Muscle of leg (tissue), 11 donors: ENCODE results near the gene SEC11C. TPM values are rescaled to one million over a fixed set of nuclear protein-coding genes. Genes with fewer than 3 reads are reported as not detected.
"Not testable (repeated sequence)": the region's sequence is repeated elsewhere in the genome, so short reads cannot be mapped to it uniquely, and the experiment has no call there.

Experiments
- DNase-seq: peaks from one replicate; pipeline ENCODE4 v3.0.0; 2013
- H3K27ac ChIP-seq: one replicate; pipeline ENCODE4 v1.5.1; 2013; ENCODE audit warnings: mild to moderate bottlenecking, low read length, control low read depth
- H3K27me3 ChIP-seq: one replicate; pipeline ENCODE4 v1.6.1; 2013; ENCODE audit warnings: low read length; ENCODE audit not compliant: control insufficient read depth, insufficient read depth
- H3K36me3 ChIP-seq: one replicate; pipeline ENCODE4 v1.6.1; 2013; ENCODE audit warnings: low read length; ENCODE audit not compliant: control insufficient read depth, insufficient read depth
- H3K4me1 ChIP-seq: one replicate; pipeline ENCODE4 v1.6.1; 2013; ENCODE audit warnings: low read length; ENCODE audit not compliant: control insufficient read depth, insufficient read depth
- H3K4me3 ChIP-seq: one replicate; pipeline ENCODE4 v1.5.1; 2013; ENCODE audit warnings: low read length, control low read depth
- H3K9me3 ChIP-seq: replicated peaks from 2 replicates; pipeline ENCODE4 v1.6.1; 2013; ENCODE audit warnings: low read depth, low read length; ENCODE audit not compliant: control insufficient read depth
- whole genome bisulfite sequencing: methylation state at CpG from one replicate; pipeline ENCODE4 v1.1.5; 2013; ENCODE audit warnings: missing lambda C conversion rate; ENCODE audit not compliant: insufficient coverage; 5-methylcytosine and 5-hydroxymethylcytosine counted together
- polyA plus RNA-seq, 8 donors: library from polyadenylated mRNA; unstranded; fragments of 120-200 nt; gene quantifications; one replicate each; pipeline versions ENCODE4 v1.2.1 to v1.2.3, GENCODE V29; 2013; ENCODE audit warnings: inconsistent platforms in 1 of 8, low replicate concordance in 1 of 8; ENCODE audit not compliant: insufficient read length in 8 of 8, insufficient read depth in 1 of 8
- total RNA-seq: library from RNA; stranded (reverse); fragments of 120-200 nt; gene quantifications from one replicate; pipeline ENCODE4 v1.2.4, GENCODE V29; 2013

The SEC11C gene
- total and polyA plus RNA-seq, 9 donors: 8.2 to 11.5 (median 9.4) TPM

DNA sequence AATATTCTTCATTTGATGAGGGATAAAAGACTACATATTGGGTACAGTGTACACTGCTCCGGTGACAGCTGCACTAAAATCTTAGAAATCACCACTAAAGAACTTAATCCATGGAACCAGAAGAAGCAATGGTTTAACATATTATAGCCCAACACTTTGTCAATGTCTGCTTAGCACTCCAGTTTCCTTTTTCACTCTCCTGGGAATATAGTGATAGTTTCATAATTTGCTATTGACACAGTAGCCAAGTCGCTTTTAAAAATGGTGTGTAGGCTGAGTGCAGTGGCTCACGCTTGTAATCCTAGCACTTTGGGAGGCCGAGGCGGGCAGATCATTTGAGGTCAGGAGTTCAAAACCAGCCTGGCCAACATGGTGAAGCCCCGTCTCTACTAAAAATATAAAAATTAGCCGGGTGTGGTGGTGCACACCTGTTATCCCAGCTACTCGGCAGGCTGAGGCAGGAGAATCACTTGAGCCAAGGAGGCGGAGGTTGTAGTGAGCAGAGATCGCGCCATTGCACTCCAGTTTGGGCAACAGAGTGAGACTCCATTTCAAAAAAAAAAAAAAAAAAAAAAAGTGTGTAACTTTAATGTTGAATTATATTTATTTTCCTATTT, 3.2 kb downstream of the SEC11C start:
- H3K36me3 ChIP-seq, DNase-seq, H3K4me1 ChIP-seq, H3K9me3 ChIP-seq, H3K4me3 ChIP-seq, H3K27me3 ChIP-seq, H3K27ac ChIP-seq: not testable (repeated sequence)
- 60% methylated on average over 3 of the region's 11 CpGs for WGBS

DNA sequence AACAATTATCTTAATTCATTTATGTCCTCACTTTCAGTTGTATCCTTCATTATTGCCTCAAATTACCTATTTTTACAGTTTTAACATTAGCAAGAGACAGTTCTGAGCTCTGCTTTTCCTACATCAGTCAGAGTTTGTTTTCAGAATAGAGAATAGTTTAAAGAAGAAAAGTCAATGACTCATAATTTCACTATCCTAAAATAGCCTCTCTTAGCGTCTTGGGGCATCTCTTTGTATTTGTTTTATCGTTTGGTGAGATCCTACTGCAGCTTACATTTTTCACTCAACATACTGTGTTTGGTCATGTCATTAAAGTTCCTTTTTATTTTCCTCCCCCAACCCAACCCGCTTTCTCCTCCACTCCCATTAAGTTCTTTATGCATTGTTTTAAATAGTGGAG, 3.8 kb downstream of the SEC11C start:
- no peaks in the 10 kb centered on the region for H3K36me3 ChIP-seq
- no peak overlapping the region for H3K4me3 ChIP-seq
- WGBS: no CpG with 5 or more reads among the region's 3 CpGs
- DNase-seq: no peak
- H3K27ac ChIP-seq: no peak overlapping the region
- H3K27me3 ChIP-seq: peaks cover 3% of the 10 kb centered on the region
- H3K4me1 ChIP-seq: peaks cover 6% of the 10 kb centered on the region
- no peaks in the 10 kb centered on the region for H3K9me3 ChIP-seq

DNA sequence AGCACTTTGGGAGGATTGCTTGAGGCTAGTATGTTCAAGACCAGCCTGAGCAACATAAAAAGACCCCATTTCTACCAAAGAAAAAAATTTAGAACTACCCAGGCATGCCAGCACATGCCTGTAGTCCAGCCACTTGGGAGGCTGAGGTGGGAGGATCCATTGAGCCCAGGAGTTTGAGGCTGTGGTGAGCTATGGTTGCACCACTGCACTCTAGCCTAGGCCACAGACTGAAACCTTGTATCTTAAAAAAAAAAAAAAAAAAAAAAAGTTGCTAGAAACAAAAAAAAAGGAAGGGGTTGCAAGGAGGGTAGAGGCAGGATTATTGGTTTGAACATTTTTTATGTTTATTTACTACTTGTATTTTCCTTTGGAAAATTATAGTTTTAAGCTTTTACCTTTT, 4.8 kb downstream of the SEC11C start:
- Histone ChIP-seq H3K27ac (no peak overlapping the region), H3K9me3 (no peaks in the 10 kb centered on the region), H3K27me3 (peaks cover 2% of the 10 kb centered on the region), H3K36me3 (no peaks in the 10 kb centered on the region), H3K4me3 (no peak overlapping the region), H3K4me1 (peaks cover 6% of the 10 kb centered on the region)
- no peak for DNase-seq

DNA sequence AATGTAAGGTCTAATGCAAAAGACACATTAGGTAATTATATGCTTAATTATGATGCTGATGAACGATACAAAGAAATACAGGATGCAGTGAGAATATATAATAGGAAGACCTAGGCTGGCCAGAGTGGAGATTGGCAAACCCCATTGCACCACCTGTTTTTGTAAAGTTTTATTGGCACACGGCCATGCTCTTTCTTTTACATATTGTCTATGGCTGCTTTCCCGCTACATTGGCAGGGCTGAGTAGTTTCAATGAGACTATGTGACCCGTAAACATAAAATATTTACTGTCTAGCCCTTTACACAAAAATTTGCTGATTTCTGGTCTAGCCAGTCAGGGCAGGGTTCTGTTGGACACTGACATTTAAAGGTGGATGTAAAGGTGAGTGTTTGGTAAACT, 5.4 kb downstream of the SEC11C start:
- H3K27me3 ChIP-seq: no peaks in the 10 kb centered on the region
- no peaks in the 10 kb centered on the region for H3K9me3 ChIP-seq
- no peak overlapping the region for H3K4me3 ChIP-seq
- H3K27ac ChIP-seq: no peak overlapping the region
- no peaks in the 10 kb centered on the region for H3K36me3 ChIP-seq
- DNase-seq: peak; percentile 22
- peaks cover 6% of the 10 kb centered on the region for H3K4me1 ChIP-seq
- WGBS: 86% methylated on average over 1 of the region's 4 CpGs

DNA sequence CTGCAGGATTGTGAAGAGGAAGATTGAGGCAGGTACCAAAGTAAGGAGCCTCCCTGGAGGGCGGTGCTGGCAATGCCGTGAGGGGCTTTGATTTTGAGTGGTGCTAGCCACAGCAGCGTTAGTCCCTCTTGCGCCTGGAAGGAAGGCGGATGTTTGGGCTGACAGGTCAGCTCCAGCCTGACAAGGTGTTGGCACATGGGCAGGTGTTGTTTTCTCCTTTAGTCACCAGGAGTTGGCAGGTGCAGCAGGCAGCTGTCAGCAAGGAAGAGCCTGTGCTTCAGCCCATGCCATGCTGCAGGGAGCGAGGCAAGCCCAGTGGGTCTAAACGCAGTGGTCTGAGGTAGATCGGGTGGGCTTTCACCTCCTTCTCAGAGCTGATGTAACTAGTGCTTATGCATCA, 8.5 kb downstream of the SEC11C start:
- Histone ChIP-seq H3K36me3 (no peaks in the 10 kb centered on the region), H3K4me1 (no peaks in the 10 kb centered on the region), H3K27me3 (no peaks in the 10 kb centered on the region), H3K27ac (no peak overlapping the region), H3K4me3 (no peak overlapping the region), H3K9me3 (no peaks in the 10 kb centered on the region)
- DNase-seq: no peak
- 75% methylated on average over 8 of the region's 8 CpGs for WGBS

DNA sequence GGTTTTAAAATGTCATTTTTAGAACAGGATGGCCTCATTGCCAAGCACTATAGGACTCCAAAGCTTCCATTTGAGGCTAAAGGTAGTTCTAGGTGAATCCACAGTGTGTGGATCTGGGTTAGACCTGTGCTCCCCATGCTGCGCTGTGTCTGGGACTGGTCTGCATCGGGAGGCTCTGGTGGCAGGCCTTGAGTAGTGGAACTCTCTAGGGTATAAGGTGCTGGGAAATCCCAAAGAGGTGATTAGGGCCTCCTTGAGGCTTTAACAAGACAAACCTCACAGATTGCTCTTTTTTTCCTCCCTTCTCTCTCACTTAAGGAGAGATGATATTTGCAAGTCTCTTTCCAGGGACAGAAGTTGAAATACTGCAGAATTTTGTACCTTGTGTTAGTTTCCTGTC, 9.3 kb downstream of the SEC11C start:
- DNase-seq: no peak
- WGBS: 100% methylated on average over 1 of the region's 2 CpGs
- no peaks in the 10 kb centered on the region for H3K9me3 ChIP-seq
- H3K27ac ChIP-seq: no peak overlapping the region
- no peak overlapping the region for H3K4me3 ChIP-seq
- no peaks in the 10 kb centered on the region for H3K4me1 ChIP-seq
- H3K36me3 ChIP-seq: no peaks in the 10 kb centered on the region
- H3K27me3 ChIP-seq: no peaks in the 10 kb centered on the region

DNA sequence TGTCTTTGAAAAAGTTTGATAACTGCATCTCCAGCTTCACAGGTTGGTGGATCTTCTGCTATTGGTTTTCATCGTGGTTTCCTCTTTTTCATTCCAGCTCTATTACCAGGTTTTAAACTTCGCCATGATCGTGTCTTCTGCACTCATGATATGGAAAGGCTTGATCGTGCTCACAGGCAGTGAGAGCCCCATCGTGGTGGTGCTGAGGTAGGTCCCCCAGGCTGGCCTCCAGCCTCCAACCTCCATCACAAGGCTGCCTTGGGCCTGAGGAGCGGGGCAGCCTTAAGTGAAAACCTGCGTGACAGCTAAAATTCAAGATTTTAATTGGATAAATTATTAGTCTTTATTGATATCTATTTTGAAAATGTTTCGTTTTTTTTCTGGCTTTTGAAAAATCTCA, 9.7 kb downstream of the SEC11C start:
- WGBS: 80% methylated on average over 1 of the region's 8 CpGs
- no peak overlapping the region for H3K27ac ChIP-seq
- H3K36me3 ChIP-seq: no peaks in the 10 kb centered on the region

DNA sequence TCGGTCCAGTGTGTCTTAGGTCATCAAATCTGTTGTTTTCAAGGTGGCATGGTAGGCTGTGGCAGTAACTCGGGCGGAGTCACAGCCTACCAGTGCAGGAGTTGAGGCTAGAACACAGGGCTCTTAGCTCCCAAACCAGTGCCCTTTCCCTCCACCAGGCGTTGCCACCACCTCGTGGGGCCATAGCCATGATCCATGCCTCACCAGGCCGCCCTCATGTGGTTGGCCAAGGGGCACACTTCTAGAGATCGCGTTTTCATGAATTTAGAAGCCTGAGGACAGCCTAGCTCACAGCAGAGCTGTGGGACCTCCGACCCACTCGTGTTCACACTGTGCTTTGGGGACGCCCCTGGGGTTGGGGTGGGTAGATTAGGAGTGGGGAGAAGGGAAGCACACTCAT, 10.6 kb downstream of the SEC11C start:
- Histone ChIP-seq H3K36me3 (no peaks in the 10 kb centered on the region), H3K9me3 (no peaks in the 10 kb centered on the region), H3K4me3 (no peak overlapping the region), H3K27ac (no peak overlapping the region), H3K4me1 (no peaks in the 10 kb centered on the region), H3K27me3 (no peaks in the 10 kb centered on the region)
- no peak for DNase-seq
- 81% methylated on average over 6 of the region's 11 CpGs for WGBS

More for the DNA sequence above, 9.7 kb downstream of the SEC11C start:
- Histone ChIP-seq H3K9me3 (no peaks in the 10 kb centered on the region), H3K4me1 (no peaks in the 10 kb centered on the region), H3K27me3 (no peaks in the 10 kb centered on the region), H3K4me3 (no peak overlapping the region)
- no peak for DNase-seq

DNA sequence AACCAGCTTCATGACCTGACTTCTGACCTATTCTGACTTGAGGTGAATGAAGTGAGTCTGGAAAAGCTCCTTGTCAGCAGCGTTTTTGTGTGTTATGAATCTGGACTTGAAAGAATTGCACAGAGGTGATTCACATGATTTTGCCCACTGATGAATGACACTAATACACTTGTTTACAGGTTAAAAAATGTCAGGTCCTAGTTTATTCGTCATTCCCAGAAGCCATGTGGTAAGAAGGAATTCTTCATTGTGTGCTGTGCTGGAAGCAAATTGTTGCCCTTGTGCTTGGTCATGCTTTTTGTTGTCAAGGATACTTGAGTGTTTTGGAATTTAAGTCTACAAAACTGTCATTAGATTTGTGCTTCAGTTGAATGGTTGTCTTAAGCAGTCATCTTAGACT, 15.5 kb downstream of the SEC11C start:
- H3K4me1 ChIP-seq: no peaks in the 10 kb centered on the region
- H3K36me3 ChIP-seq: no peaks in the 10 kb centered on the region
- no peak overlapping the region for H3K27ac ChIP-seq
- no peaks in the 10 kb centered on the region for H3K27me3 ChIP-seq
- WGBS: 50% methylated on average over 1 of the region's 2 CpGs
- no peaks in the 10 kb centered on the region for H3K9me3 ChIP-seq
- no peak for DNase-seq
- H3K4me3 ChIP-seq: no peak overlapping the region

DNA sequence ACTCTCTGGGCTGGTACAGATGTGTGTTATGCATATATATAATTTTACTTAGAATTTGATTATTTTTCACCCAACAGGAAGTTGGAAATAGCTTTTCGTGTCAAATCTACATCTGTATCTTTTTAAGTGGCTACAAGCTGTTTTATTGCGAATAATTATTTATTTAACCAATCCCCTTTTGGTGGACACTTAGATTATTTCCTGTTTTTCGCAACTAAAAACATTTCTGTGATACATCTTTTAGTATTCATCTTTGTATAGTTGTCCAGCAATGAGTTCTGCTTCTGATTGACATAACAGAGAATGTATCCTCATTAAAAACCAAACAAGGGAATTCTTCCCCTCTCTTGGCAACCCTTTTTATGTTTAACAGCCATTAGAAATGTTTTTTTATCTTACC, 16.6 kb downstream of the SEC11C start:
- no peak for DNase-seq
- no peaks in the 10 kb centered on the region for H3K36me3 ChIP-seq
- no peak overlapping the region for H3K27ac ChIP-seq
- no peaks in the 10 kb centered on the region for H3K9me3 ChIP-seq
- no peaks in the 10 kb centered on the region for H3K27me3 ChIP-seq
- no peaks in the 10 kb centered on the region for H3K4me1 ChIP-seq
- no peak overlapping the region for H3K4me3 ChIP-seq
- no CpG with 5 or more reads among the region's 3 CpGs for WGBS

DNA sequence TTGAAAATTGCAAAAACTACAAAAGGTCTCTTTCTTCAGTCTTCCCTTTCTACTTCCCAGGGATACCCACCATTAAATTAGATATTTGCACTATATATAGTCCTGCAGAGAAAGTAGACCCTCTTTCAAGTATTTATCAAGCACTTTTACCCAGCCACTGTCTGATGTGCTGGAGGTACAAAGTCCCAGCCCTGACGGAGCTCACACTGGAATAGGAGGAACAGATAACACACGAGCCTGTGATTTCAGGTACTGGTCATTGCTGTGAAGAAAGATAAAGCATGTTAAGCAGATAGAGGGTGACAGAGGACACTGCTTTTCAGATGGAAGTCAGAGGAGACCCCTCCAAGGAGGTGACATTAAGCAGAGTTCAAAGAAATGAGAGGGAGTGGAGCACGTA, 19.6 kb downstream of the SEC11C start:
- H3K27me3 ChIP-seq: no peaks in the 10 kb centered on the region
- H3K27ac ChIP-seq: no peak overlapping the region
- WGBS: 74% methylated on average over 3 of the region's 3 CpGs
- DNase-seq: no peak
- H3K9me3 ChIP-seq: no peaks in the 10 kb centered on the region
- no peaks in the 10 kb centered on the region for H3K36me3 ChIP-seq
- H3K4me3 ChIP-seq: no peak overlapping the region
- H3K4me1 ChIP-seq: no peaks in the 10 kb centered on the region
